A673 (cell line): Measurements from ENCODE around the gene TRMT112. TPM values are rescaled to one million over a fixed set of nuclear protein-coding genes. Genes with fewer than 3 reads are reported as not detected.
A peak's percentile ranks its signal among the peaks of the same experiment; 100 is the strongest.

ENCODE experiments used
- BruUV-seq: library from RNA; stranded (reverse); fragments of 400-500 nt; replicated peaks from 2 replicates; lab custom pipeline; 2021; lab: Mats Ljungman, UMichigan
- CTCF ChIA-PET: fragments of 300-600 bp; sonication (Branson Sonifier 250); formaldehyde crosslinking; loops from one replicate; lab custom pipeline; 2022; ENCODE audit warnings: antibody characterized with exemption; lab: Charles Lee
- POLR2A ChIA-PET: fragments of 300-600 bp; sonication (Branson Sonifier 250); formaldehyde crosslinking; loops from one replicate; lab custom pipeline; 2022; ENCODE audit warnings: antibody characterized with exemption; ENCODE audit not compliant: low non-redundant PET; lab: Charles Lee
- DNase-seq: peaks from one replicate; pipeline ENCODE4 v3.0.0-alpha.2; 2015; ENCODE audit warnings: low spot score
- H3K27ac ChIP-seq: fragments of 200-600 bp; sonication (generic); 2 replicates; pipeline ENCODE4 v1.5.1; 2016; ENCODE audit warnings: mixed run types, low read depth, mild to moderate bottlenecking, mixed read lengths, antibody characterized with exemption, low read length; ENCODE audit not compliant: poor library complexity, severe bottlenecking
- H3K27me3 ChIP-seq: fragments of 200-600 bp; sonication (generic); replicated peaks from 2 replicates; pipeline ENCODE4 v1.6.1; 2017; ENCODE audit warnings: mixed run types, low read depth, mild to moderate bottlenecking, mixed read lengths, antibody characterized with exemption, low read length; ENCODE audit not compliant: insufficient read depth, poor library complexity
- H3K36me3 ChIP-seq: fragments of 200-600 bp; sonication (generic); 2 replicates; pipeline ENCODE4 v1.6.1; 2016; ENCODE audit warnings: mixed run types, mild to moderate bottlenecking, mixed read lengths, antibody characterized with exemption, low read length; ENCODE audit not compliant: insufficient read depth, poor library complexity, severe bottlenecking
- H3K4me1 ChIP-seq: fragments of 200-600 bp; sonication (generic); 2 replicates; pipeline ENCODE4 v1.6.1; 2017; ENCODE audit warnings: mixed run types, mild to moderate bottlenecking, mixed read lengths, antibody characterized with exemption, low read length; ENCODE audit not compliant: insufficient read depth, poor library complexity, severe bottlenecking
- H3K4me3 ChIP-seq: fragments of 200-600 bp; sonication (generic); 2 replicates; pipeline ENCODE4 v1.5.1; 2016; ENCODE audit warnings: low read depth, mixed run types, mild to moderate bottlenecking, mixed read lengths, low read length; ENCODE audit not compliant: poor library complexity, severe bottlenecking
- H3K9me3 ChIP-seq: fragments of 200-600 bp; sonication (generic); 2 replicates; pipeline ENCODE4 v1.6.1; 2016; ENCODE audit warnings: mixed run types, low read depth, mild to moderate bottlenecking, mixed read lengths, antibody characterized with exemption, low read length; ENCODE audit not compliant: poor library complexity, severe bottlenecking
- EZH2 ChIP-seq: fragments of 200-600 bp; sonication (generic); IDR thresholded peaks from 2 replicates; pipeline ENCODE4 v1.6.1; 2017; ENCODE audit warnings: borderline replicate concordance, low read depth, mild to moderate bottlenecking, mixed read lengths, antibody characterized with exemption, low read length; ENCODE audit not compliant: poor library complexity, severe bottlenecking
- intact Hi-C: fragments of 100-400 bp; cut with micrococcal nuclease; formaldehyde crosslinking; loops from one replicate; pipeline ENCODE4 v1.10.0; 2022; ENCODE audit not compliant: unreplicated experiment
- total RNA-seq: library from RNA; stranded (reverse); gene quantifications from 2 replicates; pipeline ENCODE4 v1.2.3, GENCODE V29; 2021
- TF ChIP-seq, protein P1 (sequence below): fragments of 300-800, 200-600 bp; sonication (generic); conservative IDR thresholded peaks from 2 replicates; pipeline ENCODE4 v1.5.1; 2017; ENCODE audit warnings: low read depth, mild to moderate bottlenecking, antibody characterized with exemption, low read length, moderate library complexity, mixed read lengths

The TRMT112 gene
- total RNA-seq, 1 experiment from 2014 or later, result 270 TPM

DNA sequence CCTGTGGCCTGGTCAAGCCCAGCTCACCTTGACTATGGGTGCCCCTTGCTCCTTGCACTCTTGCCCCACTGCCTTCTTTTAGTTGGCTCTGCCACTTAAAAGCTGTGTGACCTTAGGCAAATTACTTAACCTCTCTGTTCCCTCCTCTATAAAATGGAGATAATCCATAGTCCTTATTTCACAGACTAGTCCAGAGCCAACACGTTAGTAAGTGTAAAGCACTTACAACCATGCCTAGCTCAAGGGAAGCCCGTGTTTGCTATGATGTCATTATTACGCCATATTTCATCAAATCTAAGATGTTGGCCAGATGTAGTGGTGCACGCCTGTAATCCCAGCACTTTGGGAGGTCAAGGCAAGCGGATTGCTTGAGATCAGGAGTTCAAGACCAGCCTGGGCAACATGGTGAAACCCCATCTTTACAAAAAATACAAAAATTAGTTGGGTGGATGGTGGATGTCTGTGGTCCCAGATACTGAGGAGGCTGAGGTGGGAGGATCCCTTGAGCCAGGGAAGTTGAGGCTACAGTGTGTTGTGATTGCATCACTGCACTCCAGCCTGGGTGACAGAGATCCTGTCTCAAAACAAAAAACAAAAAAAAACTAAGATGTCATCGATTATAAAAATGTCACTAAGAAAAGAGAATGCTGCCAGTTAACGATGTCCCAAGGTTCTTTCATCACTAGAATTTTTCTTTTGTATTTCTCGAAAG lies 20.3 kb upstream of the TRMT112 start:
- POLR2A ChIA-PET, result interaction anchor here (0.6 to 0.7 kb wide), 2 partner anchors 20 to 1443 kb away, joined by 4 to 13 read pairs; no protein-coding TSS in a partner anchor
- BruUV-seq, result no TSS peak
- H3K36me3 ChIP-seq, result no peaks in the 10 kb centered on the region
- TF ChIP-seq EZH2, result no peak
- TF ChIP-seq, protein P1, sequence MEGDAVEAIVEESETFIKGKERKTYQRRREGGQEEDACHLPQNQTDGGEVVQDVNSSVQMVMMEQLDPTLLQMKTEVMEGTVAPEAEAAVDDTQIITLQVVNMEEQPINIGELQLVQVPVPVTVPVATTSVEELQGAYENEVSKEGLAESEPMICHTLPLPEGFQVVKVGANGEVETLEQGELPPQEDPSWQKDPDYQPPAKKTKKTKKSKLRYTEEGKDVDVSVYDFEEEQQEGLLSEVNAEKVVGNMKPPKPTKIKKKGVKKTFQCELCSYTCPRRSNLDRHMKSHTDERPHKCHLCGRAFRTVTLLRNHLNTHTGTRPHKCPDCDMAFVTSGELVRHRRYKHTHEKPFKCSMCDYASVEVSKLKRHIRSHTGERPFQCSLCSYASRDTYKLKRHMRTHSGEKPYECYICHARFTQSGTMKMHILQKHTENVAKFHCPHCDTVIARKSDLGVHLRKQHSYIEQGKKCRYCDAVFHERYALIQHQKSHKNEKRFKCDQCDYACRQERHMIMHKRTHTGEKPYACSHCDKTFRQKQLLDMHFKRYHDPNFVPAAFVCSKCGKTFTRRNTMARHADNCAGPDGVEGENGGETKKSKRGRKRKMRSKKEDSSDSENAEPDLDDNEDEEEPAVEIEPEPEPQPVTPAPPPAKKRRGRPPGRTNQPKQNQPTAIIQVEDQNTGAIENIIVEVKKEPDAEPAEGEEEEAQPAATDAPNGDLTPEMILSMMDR, result no peak
- no peak for DNase-seq
- CTCF ChIA-PET, result interaction anchor here (1.5 kb wide), 1 partner anchor 20 kb away, joined by 3 read pairs; the partner anchor contains the start of genes PRDX5 and TRMT112
- no peaks in the 10 kb centered on the region for H3K4me1 ChIP-seq
- H3K9me3 ChIP-seq, result no peaks in the 10 kb centered on the region
- intact Hi-C loops, result no loop called here
- H3K27ac ChIP-seq, result peak overlapping the region; percentile 26
- no peak overlapping the region for H3K4me3 ChIP-seq
- H3K27me3 ChIP-seq, result no peaks in the 10 kb centered on the region

DNA sequence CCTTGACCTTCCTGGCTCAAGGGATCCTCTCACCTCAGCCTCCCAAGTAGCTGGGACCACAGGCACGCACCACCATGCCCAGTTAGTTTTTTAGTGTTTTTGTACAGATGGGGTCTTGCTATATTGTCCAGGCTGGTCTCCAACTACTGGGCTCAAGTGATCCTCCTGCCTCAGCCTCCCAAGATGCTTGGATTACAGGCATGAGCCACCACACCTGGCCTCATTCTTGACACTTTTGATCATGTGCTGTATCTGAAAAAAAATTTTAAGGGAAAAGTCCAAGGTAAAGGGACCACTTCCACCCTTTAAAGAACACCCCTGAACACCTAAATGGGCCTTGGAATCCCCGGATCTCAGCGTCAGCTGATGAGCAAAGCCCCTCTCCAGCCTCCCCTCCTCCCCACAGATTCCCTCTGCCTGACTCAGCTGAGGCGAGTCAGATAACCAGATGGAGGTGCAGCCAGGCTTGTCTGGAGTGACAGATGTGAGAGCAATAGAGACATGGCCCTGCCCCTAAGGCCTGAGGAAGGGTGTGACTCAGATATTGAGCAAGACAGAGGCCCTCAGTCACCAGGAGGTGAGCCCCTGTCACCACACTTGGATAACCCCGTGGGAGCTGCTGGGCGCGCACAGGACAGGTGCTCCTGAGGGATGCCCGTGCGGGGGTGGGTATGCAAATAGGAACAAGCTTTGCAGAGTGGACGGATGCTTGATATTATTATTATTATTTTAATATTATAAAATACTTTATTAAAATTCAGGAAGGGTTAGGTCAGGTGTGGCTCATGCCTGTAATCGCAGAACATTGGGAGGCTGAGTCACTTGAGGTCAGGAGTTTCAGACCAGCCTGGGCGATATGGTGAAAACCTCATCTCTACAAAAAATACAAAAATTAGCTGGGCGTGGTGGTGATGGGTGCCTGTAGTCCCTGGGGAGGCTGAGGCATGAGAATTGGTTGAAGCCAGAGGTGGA lies 17.7 kb upstream of the TRMT112 start:
- no peak overlapping the region for H3K27ac ChIP-seq
- peak; percentile 73 for DNase-seq
- no peak overlapping the region for H3K4me3 ChIP-seq
- H3K9me3 ChIP-seq, result no peaks in the 10 kb centered on the region
- H3K36me3 ChIP-seq, result no peaks in the 10 kb centered on the region
- peaks cover 5% of the 10 kb centered on the region for H3K4me1 ChIP-seq
- POLR2A ChIA-PET, result no interaction called here
- no peaks in the 10 kb centered on the region for H3K27me3 ChIP-seq
- BruUV-seq, result no TSS peak
- intact Hi-C loops, result no loop called here
- CTCF ChIA-PET, result no interaction called here
- TF ChIP-seq, protein P1, result no peak
- no peak for TF ChIP-seq EZH2

DNA sequence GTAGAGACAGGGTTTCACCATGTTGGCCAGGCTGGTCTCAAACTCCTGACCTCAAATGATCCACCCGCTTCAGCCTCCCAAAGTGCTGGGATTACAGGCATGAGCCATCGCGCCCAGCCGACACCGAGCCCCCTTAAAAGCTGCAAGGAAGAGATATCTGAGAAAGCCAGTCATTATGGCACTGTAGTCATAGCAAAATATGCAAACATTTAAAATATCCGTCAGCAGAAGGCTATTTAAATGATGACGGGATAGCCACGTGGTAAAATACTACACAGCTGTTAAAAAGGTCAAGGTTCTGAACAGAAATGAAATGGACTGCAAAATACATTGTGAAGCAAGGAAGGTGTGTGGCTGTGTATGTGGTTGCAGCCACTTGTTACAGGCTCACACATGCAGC lies 16.2 kb upstream of the TRMT112 start:
- TF ChIP-seq, protein P1, result no peak
- TF ChIP-seq EZH2, result no peak
- Histone ChIP-seq H3K4me1 (peaks cover 5% of the 10 kb centered on the region), H3K27ac (no peak overlapping the region), H3K27me3 (no peaks in the 10 kb centered on the region), H3K36me3 (no peaks in the 10 kb centered on the region), H3K9me3 (no peaks in the 10 kb centered on the region), H3K4me3 (no peak overlapping the region)
- BruUV-seq, result no TSS peak
- intact Hi-C loops, result no loop called here
- CTCF ChIA-PET, result no interaction called here
- POLR2A ChIA-PET, result no interaction called here
- DNase-seq, result no peak
